HuH-7 (cell line): ENCODE results near the gene PRKCZ.
"Not testable (repeated sequence)": the region's sequence is repeated elsewhere in the genome, so short reads cannot be mapped to it uniquely, and the experiment has no call there.

ENCODE experiments used
- DNase-seq: peaks from one replicate; pipeline ENCODE4 v3.0.0; 2011; ENCODE audit warnings: low spot score

Gene PRKCZ

DNA sequence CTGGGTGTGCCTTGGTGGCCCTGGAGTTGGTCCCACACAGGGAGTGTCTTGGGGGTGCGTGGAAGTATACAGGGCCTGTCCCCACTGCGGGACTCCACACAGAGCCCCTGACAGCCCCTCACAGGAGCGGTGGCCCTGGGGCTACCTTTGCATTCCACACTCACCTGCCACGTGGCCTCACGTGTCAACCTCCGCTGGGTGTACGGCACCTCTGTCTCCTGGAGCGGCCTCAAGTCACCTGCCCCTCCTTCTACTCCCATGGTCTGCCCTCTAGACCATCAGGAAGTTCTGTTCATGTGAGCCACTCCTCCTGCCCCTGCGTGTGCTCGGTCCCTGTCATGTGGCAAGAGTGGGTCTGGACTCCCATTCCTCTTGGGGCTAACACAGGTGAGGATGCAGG lies 85.7 kb downstream of the PRKCZ start:
- DNase-seq = no peak

DNA sequence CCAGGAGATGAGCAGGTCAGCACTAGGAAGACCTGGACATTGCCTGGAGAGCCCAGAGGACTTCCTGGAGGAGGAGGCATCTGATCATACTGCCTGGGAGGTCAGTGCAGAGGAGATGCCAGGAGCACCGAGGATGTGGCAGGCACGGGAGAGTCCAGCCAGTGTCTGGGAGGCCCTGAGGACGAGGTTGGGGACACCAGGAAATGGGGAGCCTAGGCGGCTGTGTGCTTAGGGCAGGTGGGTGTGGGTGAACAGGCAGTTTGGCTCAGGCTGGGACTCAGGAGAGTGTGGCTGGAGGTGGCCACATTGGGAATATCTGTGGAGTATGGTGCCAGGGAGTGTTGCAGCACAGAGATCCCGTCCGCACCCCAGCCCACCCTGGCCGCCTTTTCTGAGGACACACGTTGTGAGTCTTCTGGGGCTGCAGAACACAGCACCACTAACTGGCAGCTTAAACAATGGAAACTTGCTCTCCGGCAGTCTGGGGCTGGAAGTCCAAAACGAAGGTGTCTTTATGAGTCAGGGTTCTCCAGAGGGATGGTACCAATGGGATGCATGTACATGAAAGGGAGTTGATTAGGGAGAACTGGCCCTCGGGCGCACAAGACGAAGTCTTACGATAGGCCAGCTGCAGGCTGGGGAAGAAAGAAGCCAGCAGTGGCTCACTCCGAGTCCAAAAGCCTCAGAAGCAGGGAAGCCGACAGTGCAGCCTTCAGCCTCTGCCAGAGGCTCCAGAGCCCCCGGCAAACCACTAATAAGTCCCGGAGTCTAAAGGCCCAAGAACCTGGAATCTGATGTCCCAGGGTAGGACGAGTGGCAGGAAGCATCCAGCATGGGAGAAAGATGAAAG lies 86.4 kb downstream of the PRKCZ start:
- DNase-seq = no peak

DNA sequence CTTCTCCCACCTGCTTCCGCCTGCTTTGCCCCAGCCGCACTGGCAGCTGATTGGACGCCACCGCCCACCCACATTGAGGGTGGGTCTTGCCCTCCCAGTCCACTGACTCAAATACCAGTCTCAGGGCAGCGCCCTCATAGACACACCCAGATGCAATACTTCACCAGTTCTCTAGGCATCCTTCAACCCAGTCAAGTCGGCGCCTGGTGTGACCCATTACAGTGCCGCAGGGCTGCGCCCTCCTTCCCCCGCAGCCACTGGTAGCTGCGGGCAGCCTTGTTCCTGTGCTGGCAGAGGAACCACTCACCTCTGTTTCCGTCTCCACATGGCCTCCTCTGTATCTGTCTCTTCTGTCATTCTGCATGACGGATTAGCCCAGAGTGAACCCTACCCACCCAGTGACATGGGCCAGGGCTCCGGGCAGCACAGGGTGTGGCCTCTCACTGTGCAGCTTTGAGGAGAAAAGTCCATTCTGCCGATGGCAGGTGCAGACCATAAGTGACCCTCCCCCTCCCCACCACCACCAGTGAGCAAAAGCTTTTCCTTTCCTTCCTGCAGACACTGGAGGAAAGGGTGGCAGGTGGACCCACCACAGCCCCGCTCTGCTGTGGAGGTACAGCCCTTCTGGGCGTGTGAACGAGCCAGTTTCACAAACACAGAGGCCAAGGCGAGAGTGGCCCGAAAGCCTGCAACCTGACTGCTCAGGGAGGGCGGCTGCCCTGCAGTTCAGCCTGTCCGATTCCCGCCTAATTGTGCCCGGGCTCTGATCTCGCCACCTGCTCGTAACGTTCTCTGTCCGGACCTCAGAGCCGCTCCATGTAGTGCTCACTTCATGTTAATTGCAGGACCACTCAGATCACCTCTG lies 87.3 kb downstream of the PRKCZ start:
- DNase-seq = no peak

DNA sequence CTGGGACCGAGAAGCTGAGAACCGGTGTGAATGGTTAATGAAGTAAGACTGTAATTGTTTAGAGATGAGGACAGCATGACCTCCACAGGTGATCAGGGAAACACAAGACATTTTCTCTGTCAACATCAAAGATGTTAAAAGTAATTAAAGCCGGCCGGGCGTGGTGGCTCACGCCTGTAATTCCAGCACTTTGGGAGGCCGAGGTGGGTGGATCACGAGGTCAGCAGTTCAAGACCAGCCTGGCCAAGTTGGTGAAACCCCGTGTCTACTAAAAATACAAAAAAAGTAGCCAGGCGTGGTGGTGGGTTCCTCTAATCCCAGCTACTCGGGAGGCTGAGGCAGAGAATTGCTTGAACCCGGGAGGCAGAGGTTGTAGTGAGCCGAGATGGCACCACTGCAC lies 88.9 kb downstream of the PRKCZ start:
- not testable (repeated sequence) for DNase-seq

DNA sequence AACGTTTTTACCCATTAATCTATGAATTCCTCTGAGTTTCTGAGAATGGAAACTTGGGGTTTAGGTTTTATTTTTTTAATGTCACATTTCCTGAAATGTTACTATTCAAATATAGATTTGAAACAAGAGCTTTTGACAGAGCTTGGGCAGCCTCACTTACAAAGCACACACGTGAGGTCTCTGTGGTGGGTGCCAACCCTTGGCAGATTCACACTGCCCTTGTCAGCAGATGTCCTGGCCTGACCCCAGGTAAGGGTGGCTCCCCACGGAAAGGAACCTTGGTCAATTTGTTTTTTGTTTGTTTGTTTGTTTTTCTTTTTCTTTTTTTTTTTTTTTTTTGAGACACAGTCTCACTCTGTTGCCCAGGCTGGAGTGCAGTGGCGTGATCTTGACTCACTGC lies 90.8 kb downstream of the PRKCZ start:
- no peak for DNase-seq

DNA sequence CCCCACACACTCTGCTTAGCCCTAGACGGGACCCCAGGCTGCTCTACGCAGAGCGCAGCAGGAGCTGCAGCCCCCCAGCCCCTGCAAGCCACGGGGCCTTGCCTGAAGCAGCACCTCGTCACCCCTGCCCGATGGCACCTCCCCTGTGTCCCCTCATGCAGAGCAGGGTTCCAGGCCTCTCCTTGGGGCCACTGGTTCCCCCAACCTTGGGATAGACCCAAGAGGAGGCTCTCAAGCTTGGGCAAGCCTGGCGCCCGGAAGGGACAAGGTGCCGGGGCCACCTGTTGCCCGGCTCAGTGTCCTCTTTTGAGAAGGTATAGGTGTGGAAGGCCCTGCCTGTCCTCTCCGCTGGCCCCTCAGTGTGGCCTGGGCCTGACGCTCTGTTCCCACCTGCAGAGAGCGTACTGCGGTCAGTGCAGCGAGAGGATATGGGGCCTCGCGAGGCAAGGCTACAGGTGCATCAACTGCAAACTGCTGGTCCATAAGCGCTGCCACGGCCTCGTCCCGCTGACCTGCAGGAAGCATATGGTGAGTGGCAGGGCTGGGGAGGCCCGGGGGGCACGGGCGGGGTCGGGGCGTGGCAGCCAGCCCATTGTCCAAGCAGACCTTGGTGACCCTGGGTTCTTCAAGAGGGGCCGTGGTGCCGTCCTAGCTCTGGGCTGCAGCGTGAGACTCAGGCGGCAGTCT lies 93.7 kb downstream of the PRKCZ start:
- DNase-seq = no peak

DNA sequence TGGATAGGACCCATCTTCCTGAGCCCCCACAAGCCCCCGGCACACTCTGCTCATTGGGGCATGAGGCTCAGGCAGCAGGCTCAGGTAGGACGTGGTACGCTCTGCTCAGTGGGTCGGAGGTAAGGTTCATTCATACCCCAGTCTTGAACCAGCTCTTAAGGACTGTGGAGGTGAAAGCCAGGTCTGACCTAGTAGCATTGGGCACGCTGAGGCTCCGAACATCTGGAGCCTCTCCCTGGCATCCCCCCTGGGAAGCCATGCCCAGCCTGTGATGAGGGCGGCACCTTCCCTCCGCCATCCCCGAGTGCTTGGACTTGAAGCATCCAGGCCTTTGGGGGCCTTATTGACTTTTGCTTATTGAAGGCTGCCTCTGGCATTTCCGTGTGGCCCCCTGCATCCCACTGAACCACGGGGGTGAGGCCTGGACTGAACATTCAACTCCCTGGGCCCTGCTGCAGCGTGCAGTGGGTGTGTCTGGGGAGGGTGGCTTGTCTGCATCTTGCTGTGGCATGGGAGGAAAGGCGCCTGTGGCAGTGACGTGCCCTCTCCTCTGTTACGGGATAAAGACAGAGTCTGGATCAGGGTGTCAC lies 94.4 kb downstream of the PRKCZ start:
- no peak for DNase-seq

DNA sequence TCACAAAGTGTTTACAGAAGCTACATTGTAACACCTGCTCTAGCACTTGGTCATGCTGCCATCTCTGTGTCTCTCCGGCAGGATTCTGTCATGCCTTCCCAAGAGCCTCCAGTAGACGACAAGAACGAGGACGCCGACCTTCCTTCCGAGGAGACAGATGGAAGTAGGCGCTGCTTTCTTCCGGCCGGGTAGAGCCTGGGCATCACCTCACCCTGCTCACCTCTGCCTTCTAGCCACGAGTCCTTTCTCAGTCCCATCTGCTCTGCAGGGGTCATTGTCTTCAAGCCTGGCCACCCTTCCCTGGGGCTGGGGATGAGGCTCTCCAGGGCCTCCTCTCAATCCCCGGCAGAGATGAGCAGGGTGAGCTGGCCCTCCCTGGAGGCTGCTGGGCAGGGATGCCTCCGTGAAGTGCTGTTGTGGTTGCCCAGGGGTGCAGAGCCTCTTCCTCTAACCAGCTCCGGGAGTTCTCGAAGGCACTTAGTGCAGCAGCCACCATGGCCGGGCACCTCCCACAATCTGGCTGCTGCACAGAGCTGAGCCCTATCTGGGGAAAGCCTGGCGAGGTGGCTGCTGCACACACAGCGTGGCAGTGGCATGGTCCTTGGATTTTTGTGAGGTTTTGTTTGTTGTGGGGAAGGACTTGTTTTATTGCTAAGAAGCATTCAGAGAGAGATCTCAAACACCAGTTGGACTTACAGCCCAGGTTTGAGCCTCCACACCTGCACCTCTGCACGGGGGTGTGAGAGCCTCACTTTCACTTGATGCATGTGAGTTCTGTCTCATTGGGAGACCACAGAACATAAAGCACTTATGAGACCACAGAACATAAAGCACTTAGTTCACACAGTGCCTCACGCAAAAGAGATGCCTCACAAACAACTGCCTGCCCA lies 96.0 kb downstream of the PRKCZ start:
- no peak for DNase-seq

DNA sequence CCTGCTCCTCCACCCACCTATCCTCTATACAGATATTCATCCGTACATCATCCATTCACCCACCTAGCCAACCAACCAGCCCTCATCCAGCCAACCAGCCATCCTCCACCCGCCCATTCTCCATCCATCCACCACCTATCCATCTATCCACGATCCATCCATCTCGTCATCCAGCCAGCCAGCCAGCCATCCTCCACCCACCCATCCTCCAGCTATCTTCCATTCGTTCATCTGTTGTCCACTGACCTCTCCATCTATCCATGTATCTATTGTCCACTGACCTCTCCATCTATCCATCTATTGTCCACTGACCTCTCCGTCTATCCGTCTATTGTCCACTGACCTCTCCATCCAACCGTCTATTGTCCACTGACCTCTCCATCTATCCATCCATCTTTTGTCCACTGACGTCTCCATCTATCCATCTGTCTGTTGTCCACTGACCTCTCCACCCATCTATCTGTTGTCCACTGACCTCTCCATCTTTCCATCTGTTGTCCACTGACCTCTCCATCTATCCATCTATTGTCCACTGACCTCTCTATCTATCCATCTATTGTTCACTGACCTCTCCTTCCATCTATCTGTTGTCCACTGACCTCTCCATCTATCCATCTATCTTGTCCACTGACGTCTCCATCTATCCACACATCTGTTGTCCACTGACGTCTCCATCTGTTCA lies 96.8 kb downstream of the PRKCZ start:
- DNase-seq = no peak

DNA sequence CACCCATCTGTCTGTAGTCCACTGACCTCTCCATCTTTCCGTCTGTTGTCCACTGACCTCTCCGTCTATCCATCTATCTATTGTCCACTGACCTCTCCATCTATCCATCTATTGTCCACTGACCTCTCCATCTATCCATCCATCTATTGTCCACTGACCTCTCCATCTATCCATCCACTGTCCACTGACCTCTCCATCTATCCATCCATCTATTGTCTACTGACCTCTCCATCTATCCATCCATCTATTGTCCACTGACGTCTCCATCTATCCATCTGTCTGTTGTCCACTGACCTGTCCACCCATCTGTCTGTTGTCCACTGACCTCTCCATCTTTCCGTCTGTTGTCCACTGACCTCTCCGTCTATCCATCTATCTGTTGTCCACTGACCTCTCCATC lies 97.7 kb downstream of the PRKCZ start:
- not testable (repeated sequence) for DNase-seq

DNA sequence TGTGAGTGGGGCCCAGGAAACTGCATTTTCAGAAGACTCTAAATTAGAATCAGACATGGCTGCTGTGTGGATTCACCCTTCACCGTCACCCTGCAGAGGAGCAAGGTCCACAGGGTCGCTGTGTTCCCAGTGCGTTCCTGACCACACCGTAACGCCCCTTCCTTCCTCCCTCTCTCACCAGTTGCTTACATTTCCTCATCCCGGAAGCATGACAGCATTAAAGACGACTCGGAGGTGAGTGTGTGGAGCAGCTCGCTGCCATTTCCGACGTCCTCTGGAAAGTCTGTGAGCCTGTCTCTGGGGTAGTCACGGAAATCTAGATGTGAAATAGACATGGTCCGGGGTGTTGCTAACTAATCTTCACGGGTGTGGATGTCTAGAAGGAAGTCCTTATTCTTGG lies 98.5 kb downstream of the PRKCZ start:
- no peak for DNase-seq

DNA sequence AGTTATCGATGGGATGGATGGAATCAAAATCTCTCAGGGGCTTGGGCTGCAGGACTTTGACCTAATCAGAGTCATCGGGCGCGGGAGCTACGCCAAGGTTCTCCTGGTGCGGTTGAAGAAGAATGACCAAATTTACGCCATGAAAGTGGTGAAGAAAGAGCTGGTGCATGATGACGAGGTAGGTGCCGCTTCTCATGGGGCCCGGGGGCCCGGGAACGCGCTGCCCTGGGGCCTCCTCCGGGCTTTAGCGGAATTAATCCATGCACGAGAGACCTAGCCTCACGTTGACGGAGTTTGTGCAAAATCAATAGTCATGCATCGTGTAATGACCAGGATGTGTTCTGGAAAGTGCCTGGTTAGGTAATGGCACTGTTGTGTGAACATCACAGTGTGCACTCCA lies 100.6 kb downstream of the PRKCZ start:
- DNase-seq = no peak

DNA sequence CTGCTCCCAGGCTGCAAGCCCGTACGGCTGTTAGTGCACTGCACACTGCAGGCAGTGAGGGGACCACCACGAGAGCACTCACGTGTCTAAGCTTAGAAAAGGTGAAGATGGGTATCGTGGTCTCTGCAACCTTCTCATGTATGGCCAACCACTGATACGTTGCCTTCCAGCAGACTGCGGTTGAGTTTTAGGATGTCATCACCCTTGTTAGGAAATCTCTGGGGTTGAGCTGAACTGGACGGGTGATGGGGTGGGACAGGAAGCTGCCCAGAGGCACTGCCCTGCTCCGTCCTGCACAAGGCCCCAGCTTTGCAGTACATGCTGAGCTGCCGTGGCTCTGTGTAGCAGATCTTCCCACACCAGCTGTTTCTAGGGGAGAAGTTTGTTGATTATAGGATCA lies 101.0 kb downstream of the PRKCZ start:
- DNase-seq = no peak

DNA sequence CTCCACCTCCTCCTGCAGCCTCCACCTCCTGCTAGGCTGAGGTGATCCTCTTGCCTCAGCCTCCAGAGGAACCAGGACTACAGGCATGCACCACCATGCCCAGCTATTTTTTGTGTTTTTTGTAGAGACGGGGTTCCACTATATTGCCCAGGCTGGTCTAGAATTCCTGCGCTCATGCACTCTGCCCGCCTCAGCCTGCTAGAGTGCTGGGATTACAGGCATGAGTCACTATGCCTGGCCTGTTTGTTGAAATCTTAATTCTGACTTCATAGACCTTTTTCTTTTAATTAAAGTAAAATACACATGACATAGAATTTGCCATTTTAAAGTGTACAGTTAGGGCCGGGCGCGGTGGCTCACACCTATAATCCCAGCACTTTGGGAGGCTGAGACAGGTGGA lies 101.7 kb downstream of the PRKCZ start:
- DNase-seq = no peak

DNA sequence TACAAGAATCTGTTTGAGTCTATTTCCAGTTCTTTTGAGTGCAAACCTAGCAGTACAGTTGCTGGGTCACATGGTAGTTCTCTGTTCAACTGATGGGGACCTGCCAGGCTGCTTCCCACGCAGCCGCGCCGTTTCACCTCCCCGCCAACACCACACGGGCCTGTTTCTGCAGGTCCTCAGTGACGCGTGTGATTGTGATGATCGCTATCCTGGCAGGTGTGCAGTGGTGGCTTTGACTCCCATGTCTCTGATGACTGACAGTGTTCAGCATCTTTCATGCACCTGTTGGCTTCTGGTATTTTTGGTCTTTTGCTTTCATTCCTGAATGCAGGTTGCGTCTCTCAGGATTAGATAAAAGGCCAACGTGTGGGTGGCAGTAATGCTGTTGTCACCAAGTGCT lies 102.7 kb downstream of the PRKCZ start:
- no peak for DNase-seq

DNA sequence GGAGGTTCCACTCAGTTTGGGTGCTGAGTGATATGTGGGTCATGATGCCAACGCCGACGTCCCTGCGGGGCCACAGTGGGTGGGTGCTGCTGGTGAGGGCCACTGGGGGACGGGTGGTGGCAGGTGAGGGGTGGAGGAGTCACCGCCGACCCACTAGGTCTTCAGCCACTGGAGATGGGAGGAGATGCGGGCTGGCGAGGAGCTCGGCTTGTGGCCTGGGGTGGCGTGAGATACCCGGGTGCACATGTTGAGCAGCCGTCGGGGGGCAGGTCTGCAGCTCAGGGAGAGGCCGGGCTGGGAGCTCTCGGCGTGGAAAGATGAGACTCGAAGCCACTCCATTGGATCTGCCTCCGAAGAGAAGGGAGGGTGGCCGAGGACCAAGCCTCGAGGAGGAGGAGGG lies 103.8 kb downstream of the PRKCZ start:
- no peak for DNase-seq

DNA sequence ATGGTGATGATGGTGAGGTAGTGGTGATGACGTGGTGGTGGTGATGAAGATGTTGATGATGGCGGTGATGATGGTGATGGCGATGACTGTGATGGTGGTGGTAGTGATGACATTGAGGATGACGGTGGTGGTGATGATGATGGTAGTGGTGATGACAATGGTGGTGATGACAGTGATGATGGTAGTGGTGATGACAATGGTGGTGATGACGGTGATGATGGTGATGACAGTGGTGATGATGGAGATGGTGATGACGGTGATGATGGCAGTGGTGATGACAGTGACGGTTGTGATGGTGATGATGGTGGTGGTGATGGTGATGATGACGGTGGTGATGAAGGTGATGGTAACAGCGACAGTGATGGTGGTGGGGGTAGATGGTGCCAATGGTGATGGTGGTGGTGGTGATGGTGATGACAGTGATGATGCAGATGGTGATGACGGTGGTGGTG lies 105.0 kb downstream of the PRKCZ start:
- DNase-seq = no peak

DNA sequence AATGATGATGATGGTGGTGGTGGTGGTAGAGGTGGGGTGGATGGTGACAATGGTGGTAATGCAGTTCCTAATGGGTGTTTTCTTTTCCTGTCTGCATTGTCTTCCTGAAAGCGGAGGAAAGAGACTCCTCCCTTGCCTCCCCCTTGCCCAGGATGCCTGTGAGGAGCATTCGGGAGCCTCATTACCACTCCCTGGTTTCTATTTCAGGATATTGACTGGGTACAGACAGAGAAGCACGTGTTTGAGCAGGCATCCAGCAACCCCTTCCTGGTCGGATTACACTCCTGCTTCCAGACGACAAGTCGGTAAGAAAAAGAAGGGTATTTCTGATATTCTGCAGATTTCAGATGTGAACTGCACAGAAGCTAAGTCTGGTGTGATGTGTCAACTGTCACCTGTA lies 105.6 kb downstream of the PRKCZ start:
- no peak for DNase-seq

DNA sequence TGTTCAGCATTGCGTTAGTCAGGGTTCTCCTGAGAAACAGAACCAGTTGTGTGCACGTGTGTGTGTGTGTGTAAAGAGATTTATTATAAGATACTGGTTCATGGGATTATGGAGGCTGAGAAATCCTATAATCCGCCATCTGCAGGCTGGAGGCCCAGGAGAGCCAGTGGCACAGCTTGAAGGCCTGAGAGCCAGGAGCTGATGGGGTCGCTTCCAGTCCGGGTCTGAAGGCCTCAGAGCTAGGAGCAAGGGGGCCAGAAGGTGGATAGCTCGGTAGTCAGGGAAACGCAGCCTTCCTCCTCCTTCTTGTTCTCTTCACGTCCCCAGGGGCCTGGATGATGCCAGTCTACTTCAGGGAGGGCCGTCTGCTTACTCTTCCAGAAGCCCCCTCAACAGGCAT lies 106.7 kb downstream of the PRKCZ start:
- DNase-seq = no peak

DNA sequence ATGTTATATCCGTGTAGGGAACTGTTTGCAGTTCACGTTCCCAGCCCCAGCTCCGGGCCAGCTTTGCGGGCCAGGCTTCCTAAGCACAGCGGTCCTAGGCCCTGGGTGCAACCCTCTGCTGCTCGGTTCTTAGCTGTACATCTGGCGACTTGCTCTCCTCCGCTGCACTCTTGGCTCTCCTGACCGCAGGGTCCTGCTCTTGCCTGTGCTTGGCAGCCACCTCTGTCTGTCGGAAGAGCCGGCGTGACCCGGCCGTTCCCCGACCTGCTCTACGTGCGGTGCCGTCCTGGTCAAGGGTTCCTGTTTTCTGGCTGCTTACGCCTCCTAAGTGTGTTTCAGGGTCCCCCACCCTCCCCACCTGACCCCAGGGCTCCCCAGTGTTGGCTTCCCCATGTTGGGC lies 107.6 kb downstream of the PRKCZ start:
- no peak for DNase-seq

DNA sequence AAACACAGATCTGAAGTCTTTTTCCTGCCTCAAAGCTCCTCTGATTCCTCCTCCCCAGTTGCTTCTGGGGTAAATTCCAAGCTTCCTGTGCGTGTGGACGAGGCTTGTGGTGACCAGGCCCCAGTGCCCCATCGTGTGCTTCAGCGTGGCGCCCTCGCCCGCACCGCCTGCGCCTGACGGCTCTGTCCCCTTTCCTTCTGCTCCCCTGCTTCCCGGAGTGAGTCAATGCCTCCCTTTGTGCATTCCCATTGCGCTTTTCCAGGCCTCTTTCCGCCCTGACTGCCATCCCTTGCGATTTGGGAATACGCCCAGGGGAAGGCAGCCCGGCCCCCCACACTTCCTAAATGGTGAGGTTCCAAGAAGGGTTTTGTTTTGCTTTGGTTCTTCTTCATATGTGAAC lies 108.1 kb downstream of the PRKCZ start:
- DNase-seq = no peak
